Measurements from ENCODE around the gene DR1.

DNA sequence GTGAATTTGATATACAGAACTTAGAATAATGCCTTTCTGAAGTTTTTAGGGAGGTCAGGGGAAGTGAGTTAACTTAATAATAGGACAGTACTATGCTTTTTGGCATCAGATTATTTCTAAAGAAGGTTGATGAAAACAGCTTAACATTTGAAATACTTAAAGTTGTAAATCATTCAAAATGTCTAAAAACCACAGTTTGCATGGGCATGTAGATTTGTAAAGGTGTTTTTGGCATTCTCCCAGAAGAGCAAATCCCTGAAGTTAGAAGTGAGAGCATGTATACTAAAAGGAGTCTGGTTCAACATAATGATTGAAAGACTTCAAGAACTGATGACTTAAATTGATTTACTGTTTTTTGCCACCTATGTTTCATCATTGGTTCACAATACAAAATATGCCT lies 6.7 kb downstream of the DR1 start:
- no peak for TF ChIP-seq CTCF (IDR thresholded peaks at IDR 0.05)
- no peak for TF ChIP-seq POLR2A (IDR thresholded peaks at IDR 0.05)
- no peak for TF ChIP-seq EP300 (IDR thresholded peaks at IDR 0.05; ENCODE audit: low read depth)
- no peak for TF ChIP-seq POLR2AphosphoS5 (IDR thresholded peaks at IDR 0.05)

Measured in transverse colon (tissue), 4 donors.